Stomach (tissue), 4 donors: ENCODE measurements around the gene UGT2A3.

Source experiments
- EP300 ChIP-seq: sonication (generic); formaldehyde crosslinking; IDR thresholded peaks from one replicate; pipeline ENCODE4 v1.6.1; 2017; ENCODE audit warnings: antibody characterized with exemption
- TF ChIP-seq, protein P1 (sequence below), 7 experiments: fragments of 450-650 bp in 4 of 7; fragments of 200-600 bp in 3 of 7; sonication (generic) in 3 of 7; IDR thresholded peaks; one replicate each; pipeline ENCODE4 v1.5.1; 2016 to 2019; ENCODE audit warnings: antibody characterized with exemption in 7 of 7, control low read depth in 2 of 7, mild to moderate bottlenecking in 1 of 7

DNA sequence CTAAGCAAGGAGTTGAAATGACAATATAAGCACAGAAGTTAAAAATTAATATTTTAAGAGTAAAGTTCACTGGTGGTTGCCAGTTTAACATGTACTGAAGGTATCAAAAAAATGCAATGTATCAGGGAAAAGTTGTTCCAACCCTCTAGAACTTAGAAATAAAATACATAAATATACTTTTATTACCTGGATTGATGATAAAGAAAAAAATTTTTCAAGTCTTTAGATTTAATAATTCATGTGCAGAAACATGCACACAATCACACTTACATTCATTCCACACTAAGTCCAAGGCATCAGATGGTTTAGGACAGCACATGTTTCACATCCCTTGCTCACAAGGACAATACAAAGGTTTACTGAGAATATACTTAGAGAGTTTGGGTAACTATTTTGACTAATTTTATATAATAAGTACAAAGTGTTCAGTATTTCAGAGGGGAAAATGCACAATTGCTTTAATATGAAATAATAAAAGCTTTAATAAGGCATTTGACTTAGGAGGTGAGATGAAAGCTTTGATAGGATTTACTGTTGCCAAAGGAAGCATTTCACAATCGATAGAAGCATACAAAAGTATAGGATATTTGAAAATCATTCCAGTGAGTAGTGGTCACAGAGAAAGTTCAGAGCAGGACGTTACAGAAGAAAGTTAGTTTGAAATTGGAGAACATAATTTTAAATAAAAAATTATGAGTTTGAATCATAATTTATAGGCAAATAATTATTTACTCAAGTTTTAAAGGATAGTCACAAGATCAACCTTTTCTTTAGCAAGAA is 392 bp upstream of the UGT2A3 start:
- TF ChIP-seq, protein P1, sequence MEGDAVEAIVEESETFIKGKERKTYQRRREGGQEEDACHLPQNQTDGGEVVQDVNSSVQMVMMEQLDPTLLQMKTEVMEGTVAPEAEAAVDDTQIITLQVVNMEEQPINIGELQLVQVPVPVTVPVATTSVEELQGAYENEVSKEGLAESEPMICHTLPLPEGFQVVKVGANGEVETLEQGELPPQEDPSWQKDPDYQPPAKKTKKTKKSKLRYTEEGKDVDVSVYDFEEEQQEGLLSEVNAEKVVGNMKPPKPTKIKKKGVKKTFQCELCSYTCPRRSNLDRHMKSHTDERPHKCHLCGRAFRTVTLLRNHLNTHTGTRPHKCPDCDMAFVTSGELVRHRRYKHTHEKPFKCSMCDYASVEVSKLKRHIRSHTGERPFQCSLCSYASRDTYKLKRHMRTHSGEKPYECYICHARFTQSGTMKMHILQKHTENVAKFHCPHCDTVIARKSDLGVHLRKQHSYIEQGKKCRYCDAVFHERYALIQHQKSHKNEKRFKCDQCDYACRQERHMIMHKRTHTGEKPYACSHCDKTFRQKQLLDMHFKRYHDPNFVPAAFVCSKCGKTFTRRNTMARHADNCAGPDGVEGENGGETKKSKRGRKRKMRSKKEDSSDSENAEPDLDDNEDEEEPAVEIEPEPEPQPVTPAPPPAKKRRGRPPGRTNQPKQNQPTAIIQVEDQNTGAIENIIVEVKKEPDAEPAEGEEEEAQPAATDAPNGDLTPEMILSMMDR (IDR thresholded peaks at IDR 0.05): no peak
- no peak for TF ChIP-seq EP300
